ENCODE measurements around the gene DOCK7.
"Not testable (repeated sequence)": the region's sequence is repeated elsewhere in the genome, so short reads cannot be mapped to it uniquely, and the experiment has no call there.

Gene DOCK7

GRCh38 chr1:62601457-62601856 lies 86.7 kb downstream of the DOCK7 start:
- DNase-seq = no peak

GRCh38 chr1:62599044-62599443 lies 89.1 kb downstream of the DOCK7 start:
- DNase-seq = no peak

GRCh38 chr1:62597281-62597680 lies 90.9 kb downstream of the DOCK7 start, which contains the start of gene ANGPTL3:
Gene ANGPTL3 (plus strand): TSS chr1:62597520. CDS start chr1:62597567, 47 bp downstream.
- DNase-seq = no peak

GRCh38 chr1:62595647-62596046 lies 92.5 kb downstream of the DOCK7 start:
- no peak for DNase-seq

GRCh38 chr1:62593825-62594394 lies 94.3 kb downstream of the DOCK7 start:
- no peak for DNase-seq

- no peak for DNase-seq
Observed at GRCh38 chr1:62590970-62591368, 97.2 kb downstream of the DOCK7 start.

- no peak for DNase-seq
Observed at GRCh38 chr1:62590255-62590969, 97.8 kb downstream of the DOCK7 start.

GRCh38 chr1:62589321-62589720 lies 98.9 kb downstream of the DOCK7 start:
- no peak for DNase-seq

GRCh38 chr1:62588000-62588399 lies 100.2 kb downstream of the DOCK7 start:
- no peak for DNase-seq

GRCh38 chr1:62585469-62586155 lies 102.6 kb downstream of the DOCK7 start:
- no peak for DNase-seq

- DNase-seq = no peak
Observed at GRCh38 chr1:62573675-62574074, 114.5 kb downstream of the DOCK7 start.

GRCh38 chr1:62572476-62572875 lies 115.7 kb downstream of the DOCK7 start:
- DNase-seq = no peak

- not testable (repeated sequence) for DNase-seq
Observed at GRCh38 chr1:62571517-62571916, 116.7 kb downstream of the DOCK7 start.

GRCh38 chr1:62567926-62568325 lies 120.3 kb downstream of the DOCK7 start:
- not testable (repeated sequence) for DNase-seq

- DNase-seq = not testable (repeated sequence)
Observed at GRCh38 chr1:62567182-62567581, 121.0 kb downstream of the DOCK7 start.

GRCh38 chr1:62561306-62561705 lies 126.9 kb downstream of the DOCK7 start:
- DNase-seq = no peak

GRCh38 chr1:62544570-62544969 lies 143.6 kb downstream of the DOCK7 start:
- DNase-seq = no peak

GRCh38 chr1:62541048-62541447 lies 147.1 kb downstream of the DOCK7 start:
- no peak for DNase-seq

- DNase-seq = no peak
Observed at GRCh38 chr1:62539028-62539447, 149.1 kb downstream of the DOCK7 start.

GRCh38 chr1:62536865-62537264 lies 151.3 kb downstream of the DOCK7 start:
- DNase-seq = no peak

- DNase-seq = peak; percentile 2
Observed at GRCh38 chr1:62530516-62531154, 157.6 kb downstream of the DOCK7 start.

GRCh38 chr1:62529227-62529626 lies 159.0 kb downstream of the DOCK7 start:
- no peak for DNase-seq

GRCh38 chr1:62528015-62528414 lies 160.2 kb downstream of the DOCK7 start:
- DNase-seq = peak; percentile 7

- not testable (repeated sequence) for DNase-seq
Observed at GRCh38 chr1:62527346-62527745, 160.8 kb downstream of the DOCK7 start.

Data from CD4-positive, alpha-beta T cell treated with Interleukin-10 for 1 hour (primary cell).